Right renal cortex interstitium (tissue), 3 donors: ENCODE measurements around the gene MRPS22. TPM values are rescaled to one million over a fixed set of nuclear protein-coding genes. Genes with fewer than 3 reads are reported as not detected.
A peak's percentile ranks its signal among the peaks of the same experiment; 100 is the strongest.

Experiments used
- DNase-seq, 3 donors: peaks; one replicate each; pipeline ENCODE4 v3.0.0-alpha.2; 2013; ENCODE audit warnings: low read depth in 3 of 3, low spot score in 2 of 3
- polyA plus RNA-seq, 3 donors: library from polyadenylated mRNA; unstranded; fragments of 120-200 nt; gene quantifications; one replicate each; pipeline ENCODE4 v1.2.1, GENCODE V29; 2013; ENCODE audit not compliant: insufficient read length in 3 of 3

MRPS22 gene
- polyA plus RNA-seq, 3 donors: 62.1 to 64.6 (median 62.2) TPM

DNA sequence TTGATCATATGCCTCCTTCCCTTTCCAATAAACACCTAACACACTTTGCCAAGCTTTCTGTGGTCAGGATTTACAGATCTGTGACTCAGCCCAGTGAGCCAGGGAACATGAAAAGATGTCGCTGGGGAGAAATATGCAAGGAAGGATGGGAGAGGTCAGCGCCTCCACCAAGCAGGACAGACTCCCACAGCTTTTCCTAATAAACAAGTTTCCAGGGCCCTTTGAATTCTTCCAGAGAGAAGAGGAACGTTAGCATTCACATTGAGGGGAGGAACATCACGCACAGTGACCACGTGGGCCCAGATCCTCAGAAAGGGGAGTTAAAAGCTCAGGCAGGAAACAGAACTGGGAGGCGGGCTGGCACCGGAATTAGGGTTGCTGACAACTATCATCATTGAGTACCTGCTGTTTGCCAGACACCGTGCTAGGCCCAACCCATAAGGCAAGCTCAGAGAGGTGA lies 33.3 kb upstream of the MRPS22 start:
- DNase-seq: no peak

DNA sequence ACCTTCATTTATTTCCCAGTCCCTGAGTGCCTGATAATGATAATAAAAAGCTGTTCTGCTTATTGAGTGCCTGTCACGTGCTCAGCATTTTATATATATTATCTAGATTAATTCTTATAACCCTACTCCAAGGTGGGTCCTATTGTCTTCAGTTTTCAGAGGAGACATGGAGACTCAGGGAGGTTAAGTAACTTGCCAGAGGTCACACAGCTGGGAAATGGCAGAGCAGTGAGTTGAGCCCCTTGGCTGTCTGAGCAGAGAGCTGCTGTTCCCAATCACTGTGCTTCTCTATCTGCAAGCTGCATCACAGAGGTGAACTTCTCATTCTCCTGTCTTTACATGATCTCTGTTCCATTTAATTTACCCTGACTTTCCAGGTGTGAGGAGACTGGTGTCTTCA lies 32.3 kb upstream of the MRPS22 start:
- no peak for DNase-seq

DNA sequence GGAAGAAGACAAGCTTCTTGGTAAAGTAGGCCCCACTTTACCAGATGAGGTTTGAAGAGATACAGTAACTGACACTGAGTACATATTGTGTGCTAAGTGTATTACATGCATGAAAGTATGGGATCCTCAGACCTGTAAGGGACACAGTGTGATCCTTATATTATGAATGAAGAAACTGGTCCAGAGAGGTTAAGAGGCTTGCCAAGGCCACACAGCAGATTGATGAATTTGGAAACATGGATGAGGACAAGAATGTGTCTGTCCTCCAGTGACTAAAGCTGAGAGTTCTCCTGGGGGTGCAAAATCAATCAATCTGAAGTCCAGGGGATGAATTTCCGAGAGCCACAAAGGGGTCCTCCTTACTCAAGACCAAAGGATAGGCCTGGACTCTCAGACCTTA lies 31.4 kb upstream of the MRPS22 start:
- DNase-seq: no peak

DNA sequence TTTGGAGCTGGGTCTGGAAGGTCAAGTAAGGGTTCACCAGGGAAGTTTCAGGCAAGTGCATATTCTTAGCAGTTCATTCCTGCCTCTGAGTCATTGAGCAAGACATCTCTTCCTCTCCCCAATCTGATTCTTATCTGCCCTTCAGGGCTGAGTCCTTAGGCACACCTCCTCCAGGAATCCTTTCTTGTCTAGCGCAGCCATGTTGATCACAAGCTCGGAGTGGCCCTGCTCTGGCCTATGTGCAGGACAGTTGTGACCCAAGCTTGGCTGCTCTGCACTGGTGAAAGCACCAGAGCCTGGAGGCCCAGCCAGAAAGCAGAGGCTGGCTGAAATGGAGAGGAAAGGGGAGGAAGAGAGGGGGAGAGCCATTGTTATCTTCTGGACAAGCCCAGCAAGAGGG lies 30.9 kb upstream of the MRPS22 start:
- DNase-seq: no peak

DNA sequence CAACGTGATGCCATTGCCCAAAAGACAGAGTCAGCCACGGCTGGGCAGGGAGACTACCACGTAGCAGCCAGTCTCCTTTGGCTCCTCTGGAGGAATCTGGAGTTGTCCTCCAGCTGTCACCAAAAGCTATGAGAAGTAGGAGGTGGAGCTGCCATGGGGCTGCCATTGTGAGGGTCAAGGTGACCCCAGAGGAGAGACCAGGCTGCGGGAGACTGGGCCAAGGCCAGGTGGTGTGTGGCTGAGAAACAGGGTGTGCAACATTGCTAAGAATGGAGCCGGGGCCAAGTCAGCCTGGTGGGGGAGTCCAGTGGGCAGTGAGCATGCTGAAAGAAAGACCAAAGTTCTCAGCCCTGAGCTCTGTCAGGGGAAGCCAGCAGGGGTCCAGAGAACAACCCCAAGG lies 29.9 kb upstream of the MRPS22 start:
- no peak for DNase-seq

DNA sequence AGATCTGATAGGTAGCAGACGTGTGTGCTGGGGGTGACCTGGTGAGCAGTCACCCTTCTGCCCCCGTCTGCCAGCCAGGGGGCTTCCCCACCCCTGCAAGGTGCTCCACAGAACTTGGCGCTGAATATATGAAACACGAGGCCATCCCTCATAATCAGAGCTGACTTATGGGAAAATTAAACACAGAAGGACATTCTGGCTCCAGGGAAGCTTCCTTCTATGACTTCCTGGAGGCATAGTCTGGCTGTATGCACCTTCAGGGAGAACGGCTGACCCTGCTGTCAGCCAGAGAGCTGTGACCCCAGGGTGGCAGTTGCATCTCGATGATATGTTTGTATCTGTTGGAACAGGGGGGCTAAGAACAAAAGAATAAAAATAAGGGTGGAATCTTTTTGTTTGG lies 26.6 kb upstream of the MRPS22 start:
- no peak for DNase-seq

DNA sequence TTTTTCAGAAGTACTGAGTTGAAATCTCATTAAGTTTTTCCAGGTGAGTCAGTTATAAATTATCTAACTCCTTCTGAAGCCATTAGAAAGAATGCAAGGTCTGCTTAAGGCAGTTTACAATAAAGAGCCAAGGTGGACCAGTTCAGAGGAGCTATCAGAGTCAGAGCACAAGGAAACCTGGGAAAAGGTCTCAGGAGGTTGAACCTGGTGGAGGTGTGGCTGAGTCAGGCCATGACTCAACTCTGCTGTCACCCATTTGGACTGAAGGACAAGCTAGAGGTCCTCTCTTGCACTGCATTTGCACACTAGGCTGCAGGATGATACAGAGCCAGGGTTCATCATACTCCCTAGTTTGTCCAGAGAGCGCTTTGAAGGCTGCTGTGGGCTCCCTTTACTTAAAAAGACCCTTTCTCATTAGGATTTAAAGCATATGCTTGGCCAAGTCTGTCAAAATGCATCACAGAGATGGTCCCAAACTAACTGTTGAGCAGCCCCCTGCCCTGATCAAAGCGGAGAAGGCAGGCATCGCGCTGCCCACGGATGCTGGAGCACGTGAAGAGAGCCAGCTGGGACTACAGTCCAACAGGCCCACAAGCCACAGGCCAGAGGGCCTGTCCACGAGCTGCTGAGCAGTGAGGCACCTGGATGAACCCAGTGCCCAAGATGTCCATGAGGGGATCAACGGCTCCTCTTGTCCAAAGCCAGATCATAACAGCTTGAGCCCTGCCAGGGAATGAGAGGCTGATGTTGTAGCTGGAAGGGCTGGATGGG lies 26.0 kb upstream of the MRPS22 start:
- no peak for DNase-seq

DNA sequence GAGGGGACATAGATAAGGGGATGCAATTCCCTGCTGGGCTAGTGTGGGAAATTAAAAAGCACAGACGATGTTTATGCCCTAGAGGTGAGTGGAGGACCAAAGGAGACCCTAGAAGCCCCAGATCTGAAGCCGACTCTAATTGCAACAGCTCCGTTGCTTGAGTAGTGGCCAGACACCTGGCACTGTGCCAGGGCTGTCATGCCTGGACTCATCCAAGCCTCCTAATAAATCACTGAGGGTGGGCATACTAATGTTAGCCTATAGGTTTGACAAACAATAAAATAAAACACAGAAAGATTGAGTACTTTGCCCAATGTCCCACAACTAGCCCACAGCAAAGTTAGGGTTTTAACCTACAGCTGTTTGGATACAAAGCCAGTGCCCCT lies 25.4 kb upstream of the MRPS22 start:
- no peak for DNase-seq

DNA sequence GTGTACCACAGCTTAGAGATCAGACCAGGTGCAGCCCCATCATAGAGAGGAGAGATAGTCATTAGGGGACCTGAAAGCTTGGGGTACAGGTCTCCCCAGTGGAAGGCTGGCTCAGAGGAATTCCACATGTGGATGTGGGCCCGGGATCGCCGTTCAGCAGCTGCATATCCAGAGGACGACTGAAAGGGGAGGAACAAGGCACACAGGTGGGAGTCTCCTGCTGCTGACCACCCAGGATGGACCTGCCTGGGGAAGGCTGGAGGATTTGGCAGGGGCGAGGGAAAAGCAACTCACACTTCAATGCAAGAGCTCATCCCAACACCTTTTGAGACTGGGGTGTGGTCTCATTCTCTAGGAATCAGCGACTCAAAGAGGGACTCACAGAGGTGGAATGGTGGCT lies 25.0 kb upstream of the MRPS22 start:
- no peak for DNase-seq

DNA sequence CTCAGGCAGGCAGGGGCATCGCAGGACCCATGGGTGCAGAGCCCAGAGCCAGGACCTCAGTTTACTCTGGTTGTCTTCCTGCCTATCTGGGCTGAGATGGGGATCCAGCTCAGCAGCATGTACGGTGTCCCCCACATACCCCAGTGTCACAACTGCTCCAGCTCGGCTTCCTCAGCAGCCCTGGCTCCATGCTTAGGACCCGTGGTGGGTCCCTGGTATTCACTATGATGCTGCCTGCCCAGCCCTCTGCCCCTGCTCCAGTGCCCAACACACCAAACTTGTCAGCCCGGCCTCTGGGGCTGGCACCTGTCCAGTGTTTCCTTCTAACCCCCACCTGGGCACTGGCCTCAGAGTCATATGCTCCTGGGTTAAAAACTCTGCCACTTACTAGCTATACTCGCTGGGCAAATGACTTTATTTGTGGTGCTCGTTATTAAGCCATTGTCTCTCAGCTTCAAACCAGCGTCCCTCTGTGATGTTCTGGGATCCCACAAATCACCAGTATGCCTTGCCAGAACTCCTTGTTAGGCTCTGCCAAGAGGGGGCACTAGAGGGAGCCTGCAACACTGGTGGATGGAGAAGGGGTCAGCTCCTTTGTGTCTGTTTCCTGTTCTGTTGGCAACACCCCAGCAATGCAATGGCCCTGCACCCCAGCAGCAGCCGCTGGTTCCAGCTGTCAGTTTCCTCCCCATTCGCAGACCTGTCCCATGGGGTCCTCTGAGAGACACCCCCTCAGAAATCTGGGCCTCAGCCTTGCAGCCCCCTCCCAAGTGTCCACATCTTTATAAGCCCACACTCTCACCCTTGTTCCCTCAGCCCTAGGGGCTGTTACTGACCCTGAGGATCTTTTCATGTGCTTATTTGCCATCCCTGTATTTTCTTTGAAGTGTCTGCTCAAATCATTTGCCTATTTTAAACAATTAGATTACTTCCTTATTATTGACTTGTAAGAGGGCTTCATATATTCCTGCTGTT lies 24.1 kb upstream of the MRPS22 start:
- DNase-seq: no peak

DNA sequence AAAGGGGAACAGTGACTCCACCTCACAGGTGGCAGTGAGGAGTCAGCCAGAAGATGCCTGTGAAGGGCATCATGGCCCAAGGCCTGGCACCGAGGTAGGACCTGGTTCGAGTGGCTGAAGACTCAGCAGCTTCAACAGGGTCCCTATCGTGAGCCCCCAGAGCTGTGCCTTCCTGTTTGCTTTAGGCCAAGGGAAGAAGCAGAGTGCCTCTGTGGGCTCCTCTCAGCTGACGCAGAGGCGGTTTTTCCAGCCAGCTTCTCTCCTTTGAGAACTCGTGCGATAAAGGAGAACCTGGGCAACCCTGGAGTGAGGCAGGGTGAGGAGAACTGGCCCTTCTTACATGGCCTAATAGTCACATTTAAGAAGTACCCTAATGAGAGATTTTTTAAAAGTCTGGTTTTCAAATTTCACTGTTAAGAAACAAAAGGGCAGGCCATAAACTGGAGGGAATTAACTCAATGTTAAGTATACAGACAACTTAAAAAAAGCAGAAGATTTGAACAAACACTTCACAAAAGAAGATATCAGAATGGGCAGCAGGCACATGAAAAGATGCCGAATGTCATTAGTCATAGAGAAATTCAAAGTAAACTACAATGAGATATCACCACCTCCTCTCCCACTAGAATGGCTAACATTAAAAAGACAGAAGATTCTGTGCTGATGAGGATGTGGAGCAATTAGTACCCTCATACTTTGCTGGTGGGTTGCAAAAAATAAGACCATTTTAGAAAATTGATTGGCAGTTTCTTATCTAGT lies 23.1 kb upstream of the MRPS22 start:
- no peak for DNase-seq

DNA sequence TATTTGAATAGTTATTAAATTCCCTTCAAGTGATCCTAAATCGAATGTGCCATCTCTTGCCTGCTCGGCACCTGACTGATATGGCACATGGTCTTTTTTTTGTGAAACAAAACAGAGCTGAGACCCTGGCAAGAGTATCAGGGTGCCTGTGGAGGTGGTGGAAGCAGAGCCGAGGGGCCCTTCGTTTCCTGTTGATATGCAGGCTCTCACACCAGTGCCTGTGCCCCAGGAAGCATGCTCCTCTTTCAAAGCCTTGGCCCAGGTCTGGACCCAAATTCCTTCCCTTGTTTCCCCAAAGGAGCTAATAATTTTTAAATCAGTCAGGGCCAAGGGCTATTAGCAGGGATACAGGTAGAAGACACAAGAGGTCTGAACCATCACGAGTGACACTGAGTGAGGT lies 21.5 kb upstream of the MRPS22 start:
- DNase-seq: no peak

DNA sequence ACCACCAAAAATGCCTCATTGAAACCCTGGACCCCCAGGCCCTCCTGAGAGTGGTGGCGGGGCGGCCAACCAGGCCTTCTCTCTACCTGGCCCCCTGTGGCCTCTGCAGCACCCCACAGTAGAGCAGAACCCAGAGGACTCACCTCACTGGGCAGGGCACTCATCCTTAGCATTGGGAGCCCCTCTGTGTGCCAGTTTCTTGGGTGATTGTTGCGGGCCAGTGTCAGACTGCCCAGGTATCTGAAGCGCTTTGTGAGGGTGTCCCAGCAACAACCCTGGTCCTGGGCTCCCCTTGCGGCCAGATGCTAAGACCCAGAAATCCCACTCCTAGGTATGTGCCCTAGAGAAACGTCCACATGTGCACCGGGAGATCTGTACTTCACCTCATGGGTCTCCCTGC lies 20.7 kb upstream of the MRPS22 start:
- no peak for DNase-seq

DNA sequence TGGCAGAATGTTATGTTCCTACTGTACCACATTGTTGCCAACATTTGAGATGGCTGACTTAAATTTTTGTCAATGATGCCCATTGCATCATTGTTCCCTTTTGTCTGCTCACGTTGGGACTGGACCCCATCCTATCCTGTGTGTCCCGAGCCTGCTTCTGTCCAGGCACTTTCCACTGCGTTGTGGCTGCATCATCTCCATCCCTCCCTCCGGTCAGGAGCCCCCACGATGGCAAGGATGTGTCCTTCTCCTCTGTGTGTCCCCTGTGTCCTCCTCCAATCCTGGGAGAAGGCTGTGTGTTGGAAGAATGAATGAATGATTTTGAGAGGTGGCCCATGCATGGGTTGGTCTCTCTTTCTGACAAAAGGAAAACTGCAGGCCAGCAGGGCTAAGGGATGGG lies 19.4 kb upstream of the MRPS22 start:
- DNase-seq: no peak

DNA sequence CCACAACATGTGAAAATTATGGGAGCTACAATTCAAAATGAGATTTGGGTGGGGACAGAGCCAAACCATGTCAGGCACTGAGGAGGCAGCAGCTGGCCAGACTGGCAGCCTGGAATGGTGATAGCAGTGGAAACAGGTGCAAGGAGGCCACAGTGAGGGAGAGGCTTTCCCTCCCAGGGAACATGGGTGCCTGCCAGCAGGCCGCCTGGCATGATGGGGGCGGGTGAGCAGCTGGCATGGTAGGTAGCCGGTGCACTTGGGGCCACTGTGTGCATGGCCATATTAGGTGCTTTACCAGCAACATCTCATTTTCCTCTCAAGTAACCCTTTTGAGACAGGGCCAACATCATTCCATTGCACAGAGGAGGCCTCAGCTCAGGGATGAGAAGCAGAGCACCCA lies 18.3 kb upstream of the MRPS22 start:
- DNase-seq: no peak

DNA sequence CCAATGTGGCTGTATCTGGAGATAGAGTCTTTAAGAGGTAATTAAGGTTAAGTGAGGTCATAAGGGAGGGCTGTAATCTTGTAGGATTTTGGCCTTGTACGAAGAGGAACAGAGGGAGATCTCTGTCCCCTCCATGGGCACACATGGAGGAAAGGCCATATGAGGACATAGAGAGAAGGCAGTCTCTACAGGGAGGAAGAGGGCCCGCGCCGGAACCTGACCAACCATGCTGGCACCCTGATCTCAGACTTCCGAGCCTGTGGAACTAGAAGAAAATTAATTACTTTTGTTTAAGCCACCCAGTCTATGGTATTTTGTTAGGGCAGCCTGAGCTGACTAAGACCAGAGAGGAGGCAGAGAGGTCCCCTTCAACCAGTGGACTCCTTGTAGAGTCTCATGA lies 17.7 kb upstream of the MRPS22 start:
- no peak for DNase-seq

DNA sequence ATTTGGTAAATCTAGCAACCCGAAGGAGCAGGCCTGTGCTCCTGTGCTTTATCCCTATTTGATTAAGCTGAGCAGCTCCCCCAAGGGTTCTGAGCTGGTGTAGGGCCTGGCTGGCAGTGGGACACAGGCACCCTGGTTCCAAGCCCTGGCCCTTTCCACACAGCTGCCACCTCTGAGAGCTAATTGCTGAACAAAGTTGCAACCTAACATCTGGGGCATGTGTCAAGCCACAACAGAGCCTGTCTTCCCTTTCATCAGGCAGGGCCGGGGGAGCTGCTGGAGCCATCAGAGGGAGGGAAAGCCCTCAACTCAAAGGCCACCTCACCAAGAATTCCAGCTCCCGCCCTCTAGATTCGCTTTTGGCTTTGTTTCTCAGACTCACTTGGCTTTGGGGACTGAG lies 17.1 kb upstream of the MRPS22 start:
- DNase-seq: no peak

DNA sequence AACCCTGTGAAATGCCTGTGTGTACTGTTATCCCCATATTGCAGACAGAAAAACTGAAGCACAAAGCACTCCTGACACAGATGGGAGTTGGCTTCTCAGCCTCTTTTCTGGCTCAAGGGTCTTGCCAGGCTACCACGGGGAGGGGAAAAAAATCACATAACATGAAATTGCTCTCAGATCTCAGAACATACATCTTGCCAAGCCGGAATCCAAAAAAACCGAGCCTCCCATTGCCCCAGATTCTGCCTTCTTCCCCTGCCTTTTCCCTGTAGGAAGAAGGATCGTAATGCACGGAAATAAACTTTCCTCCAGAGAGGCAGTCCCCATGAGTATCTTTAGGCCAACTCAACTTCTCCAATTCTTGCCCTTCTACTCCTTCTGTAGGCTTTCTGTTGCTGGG lies 16.6 kb upstream of the MRPS22 start:
- DNase-seq: no peak

DNA sequence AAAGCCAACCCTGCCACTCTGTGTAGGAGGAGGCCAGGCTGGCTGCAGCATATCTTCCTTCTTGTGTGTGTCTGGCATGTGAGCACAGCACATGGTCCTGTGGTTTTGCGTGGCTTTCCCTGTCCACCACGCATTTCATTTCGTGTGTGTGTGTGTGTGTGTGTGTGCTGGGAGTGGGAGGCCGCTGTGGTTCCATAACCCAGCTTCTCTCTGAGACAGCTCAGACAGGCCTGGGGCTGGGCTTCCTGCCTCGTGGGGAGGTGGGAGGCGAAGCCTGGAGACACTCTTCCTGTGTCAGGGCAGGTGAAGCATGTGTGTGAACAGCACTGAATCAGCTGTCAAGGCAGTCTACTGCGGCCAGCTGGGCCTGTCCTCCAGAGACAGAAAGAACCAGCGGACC lies 16.0 kb upstream of the MRPS22 start:
- no peak for DNase-seq

DNA sequence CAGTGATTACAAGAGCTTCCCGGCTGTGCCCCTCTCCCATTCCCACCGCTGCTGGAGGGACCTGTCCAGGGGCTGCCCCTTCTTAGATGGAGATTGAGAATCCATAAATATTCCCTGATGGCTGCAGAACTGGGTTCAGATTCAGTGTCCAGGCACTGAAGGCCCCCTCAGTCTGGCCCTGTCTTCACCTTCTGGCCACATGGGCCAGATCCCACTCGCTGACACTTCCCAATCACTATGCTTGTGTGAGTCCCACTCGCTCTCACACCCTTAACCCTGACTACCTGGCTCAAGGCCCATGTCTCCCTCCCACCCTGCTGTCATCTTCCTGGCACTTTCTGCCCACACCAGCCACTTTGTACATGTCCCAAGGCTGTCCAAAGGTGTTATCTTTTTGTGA lies 15.5 kb upstream of the MRPS22 start:
- no peak for DNase-seq

DNA sequence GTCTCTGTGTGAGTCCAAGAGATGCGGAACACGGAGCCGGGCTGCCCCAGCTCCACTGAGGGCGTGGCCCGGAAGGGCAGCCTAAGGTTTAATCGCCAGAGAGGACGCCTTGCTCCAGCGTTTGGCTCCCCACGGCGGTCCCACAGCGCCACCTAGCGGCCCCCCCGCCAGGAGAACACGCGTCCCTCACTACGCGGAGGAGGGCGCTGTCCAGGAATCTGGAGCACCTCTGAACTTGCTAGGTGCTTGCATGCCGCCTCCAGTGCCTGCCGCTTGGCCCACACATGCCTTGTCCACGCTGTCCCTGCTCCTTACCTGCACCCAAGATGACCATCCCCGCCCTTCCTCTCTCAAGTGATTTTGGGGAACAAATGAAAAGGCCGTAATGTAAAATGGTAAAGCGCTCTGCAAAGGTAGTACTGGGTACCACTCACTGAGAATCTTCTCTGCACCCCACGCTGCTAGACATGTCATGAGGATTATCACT lies 14.4 kb upstream of the MRPS22 start:
- peak in 2 of 3 donors; percentile 45 to 56 for DNase-seq
